ENCODE data around the gene TNN.
A peak's percentile ranks its signal among the peaks of the same experiment; 100 is the strongest.
"Not testable (repeated sequence)": the region's sequence is repeated elsewhere in the genome, so short reads cannot be mapped to it uniquely, and the experiment has no call there.

The TNN gene, protein sequence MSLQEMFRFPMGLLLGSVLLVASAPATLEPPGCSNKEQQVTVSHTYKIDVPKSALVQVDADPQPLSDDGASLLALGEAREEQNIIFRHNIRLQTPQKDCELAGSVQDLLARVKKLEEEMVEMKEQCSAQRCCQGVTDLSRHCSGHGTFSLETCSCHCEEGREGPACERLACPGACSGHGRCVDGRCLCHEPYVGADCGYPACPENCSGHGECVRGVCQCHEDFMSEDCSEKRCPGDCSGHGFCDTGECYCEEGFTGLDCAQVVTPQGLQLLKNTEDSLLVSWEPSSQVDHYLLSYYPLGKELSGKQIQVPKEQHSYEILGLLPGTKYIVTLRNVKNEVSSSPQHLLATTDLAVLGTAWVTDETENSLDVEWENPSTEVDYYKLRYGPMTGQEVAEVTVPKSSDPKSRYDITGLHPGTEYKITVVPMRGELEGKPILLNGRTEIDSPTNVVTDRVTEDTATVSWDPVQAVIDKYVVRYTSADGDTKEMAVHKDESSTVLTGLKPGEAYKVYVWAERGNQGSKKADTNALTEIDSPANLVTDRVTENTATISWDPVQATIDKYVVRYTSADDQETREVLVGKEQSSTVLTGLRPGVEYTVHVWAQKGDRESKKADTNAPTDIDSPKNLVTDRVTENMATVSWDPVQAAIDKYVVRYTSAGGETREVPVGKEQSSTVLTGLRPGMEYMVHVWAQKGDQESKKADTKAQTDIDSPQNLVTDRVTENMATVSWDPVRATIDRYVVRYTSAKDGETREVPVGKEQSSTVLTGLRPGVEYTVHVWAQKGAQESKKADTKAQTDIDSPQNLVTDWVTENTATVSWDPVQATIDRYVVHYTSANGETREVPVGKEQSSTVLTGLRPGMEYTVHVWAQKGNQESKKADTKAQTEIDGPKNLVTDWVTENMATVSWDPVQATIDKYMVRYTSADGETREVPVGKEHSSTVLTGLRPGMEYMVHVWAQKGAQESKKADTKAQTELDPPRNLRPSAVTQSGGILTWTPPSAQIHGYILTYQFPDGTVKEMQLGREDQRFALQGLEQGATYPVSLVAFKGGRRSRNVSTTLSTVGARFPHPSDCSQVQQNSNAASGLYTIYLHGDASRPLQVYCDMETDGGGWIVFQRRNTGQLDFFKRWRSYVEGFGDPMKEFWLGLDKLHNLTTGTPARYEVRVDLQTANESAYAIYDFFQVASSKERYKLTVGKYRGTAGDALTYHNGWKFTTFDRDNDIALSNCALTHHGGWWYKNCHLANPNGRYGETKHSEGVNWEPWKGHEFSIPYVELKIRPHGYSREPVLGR (N-terminal part only)

DNA sequence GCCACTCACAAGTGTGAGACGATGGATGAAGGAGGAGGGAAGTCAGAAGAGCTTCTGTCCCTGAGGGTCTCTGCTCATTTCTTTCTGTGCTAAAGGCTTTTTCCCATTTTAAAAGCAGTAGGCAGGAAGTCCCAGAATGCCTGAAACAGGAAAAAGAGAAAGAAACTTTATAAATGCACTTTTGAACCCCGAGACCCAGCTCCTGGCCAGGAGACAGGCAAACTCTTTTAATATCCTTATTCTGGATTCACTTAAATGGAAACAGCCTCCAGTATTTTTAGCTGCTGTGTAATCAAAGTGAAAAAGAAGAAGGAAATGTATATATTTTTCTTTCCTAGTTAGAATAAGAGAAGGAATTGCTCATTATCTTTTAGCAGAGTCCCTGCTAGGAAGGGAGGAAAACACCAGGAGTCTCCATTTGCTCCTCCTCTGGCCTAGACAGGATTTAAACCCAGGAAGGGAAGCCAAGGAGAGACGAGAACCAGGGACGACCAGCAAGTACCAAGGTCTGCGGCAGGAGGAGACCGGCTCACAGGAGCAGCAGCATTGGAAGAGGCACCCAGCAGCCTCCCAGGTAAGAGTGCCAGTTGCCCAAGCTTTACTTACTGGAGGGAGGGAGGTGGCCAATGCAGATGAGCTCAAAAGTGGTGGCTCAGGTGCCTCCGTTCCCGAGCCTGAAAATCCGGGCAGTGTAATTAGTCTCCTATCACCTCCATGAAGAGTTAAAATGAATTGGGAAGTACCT lies at the start of gene TNN:
Gene TNN, plus strand, starts transcription at position 472 of the 745 bp plus-strand sequence. CDS start 9,586 bp downstream, outside the sequence.
- no peaks in the 10 kb centered on the region for H3K36me3 ChIP-seq (ENCODE audit: control insufficient read depth, low read depth, low read length)
- H3K4me3 ChIP-seq (ENCODE audit: low read length): no peak within 1 kb of the TSS
- peaks cover 9% of the 10 kb centered on the region for H3K4me1 ChIP-seq (ENCODE audit: control insufficient read depth, low read depth, low read length)
- H3K27ac ChIP-seq (ENCODE audit: low read length): no peak within 1 kb of the TSS
- no peaks in the 10 kb centered on the region for H3K27me3 ChIP-seq (ENCODE audit: control insufficient read depth, insufficient read depth, low read length)
- H3K9ac ChIP-seq (ENCODE audit: low read length): no peak within 1 kb of the TSS
- no peaks in the 10 kb centered on the region for H3K9me3 ChIP-seq (ENCODE audit: control insufficient read depth, low read depth, low read length)

DNA sequence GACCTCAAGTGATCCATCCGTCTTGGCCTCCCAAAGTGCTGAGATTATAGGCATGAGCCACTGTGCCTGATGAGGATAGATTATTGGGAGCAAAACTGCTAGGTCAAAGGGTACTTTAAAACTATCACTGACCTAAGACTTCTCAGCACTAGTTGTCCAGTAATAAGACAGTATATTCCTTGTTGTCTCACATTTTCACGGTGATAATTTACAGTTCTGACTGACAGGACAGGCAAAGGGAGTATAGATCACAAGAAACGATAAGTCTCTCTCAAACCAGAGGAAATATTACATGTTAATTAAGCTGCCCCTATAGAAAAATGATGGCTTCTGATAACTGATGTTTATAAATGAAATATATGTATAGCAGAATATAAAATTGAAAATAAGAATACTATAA lies 48.1 kb upstream of the TNN start:
- Histone ChIP-seq H3K9ac (ENCODE audit: low read length) (no peak overlapping the region), H3K36me3 (ENCODE audit: control insufficient read depth, low read depth, low read length) (peaks cover 29% of the 10 kb centered on the region), H3K4me1 (ENCODE audit: control insufficient read depth, low read depth, low read length) (no peaks in the 10 kb centered on the region), H3K27me3 (ENCODE audit: control insufficient read depth, insufficient read depth, low read length) (no peaks in the 10 kb centered on the region), H3K4me3 (ENCODE audit: low read length) (no peak overlapping the region), H3K27ac (ENCODE audit: low read length) (no peak overlapping the region), H3K9me3 (ENCODE audit: control insufficient read depth, low read depth, low read length) (no peaks in the 10 kb centered on the region)

DNA sequence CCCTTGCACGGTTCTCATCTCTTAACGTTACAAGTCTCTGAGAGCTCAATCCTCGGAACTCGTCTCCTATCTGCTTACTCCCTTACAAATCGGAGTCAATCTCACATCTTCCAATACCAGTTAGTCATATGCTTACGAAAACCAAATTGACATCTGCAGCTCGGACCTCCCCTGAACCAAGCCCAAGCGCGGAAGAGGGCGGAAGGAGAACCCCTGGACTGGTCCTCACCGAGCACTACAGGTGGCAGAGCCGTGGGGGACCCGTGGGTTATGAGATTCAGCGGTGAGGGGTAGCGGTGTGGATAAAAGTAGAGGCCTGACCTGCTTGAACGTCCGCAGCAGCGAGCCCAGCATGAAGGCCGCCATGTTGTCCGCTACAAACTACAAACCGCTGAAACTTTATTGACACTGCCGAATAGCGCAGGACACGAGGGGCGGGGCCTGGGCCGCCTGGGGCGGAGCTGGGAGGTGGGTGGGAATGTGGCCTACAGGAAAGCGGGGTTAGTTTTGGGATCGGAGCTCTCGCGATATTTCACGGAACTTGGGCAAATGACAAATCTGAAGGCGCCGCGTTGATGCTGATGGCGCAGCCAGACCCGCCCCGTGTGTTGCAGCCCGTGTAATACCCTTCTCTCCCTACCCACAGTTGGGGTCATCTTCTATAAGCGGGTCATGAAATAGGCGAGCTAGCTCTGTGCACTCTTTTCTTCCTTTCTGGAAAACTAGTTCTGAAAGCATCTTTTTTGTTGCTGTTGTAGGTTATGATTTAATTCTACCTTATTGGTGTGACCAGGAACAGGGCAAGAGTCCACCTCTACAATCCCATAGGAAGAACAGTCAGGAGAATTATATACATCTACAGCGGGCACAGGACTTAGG lies 44.4 kb upstream of the TNN start, which contains the start of gene MRPS14:
Gene MRPS14, minus strand, starts transcription at position 383 of the 879 bp plus-strand sequence. Its CDS starts 17 bp downstream, at position 366.
- Histone ChIP-seq H3K9ac (ENCODE audit: low read length) (peak within 1 kb of the TSS; percentile 79), H3K4me3 (ENCODE audit: low read length) (peak within 1 kb of the TSS; percentile 81), H3K27ac (ENCODE audit: low read length) (peak within 1 kb of the TSS; percentile 40), H3K4me1 (ENCODE audit: control insufficient read depth, low read depth, low read length) (no peaks in the 10 kb centered on the region), H3K36me3 (ENCODE audit: control insufficient read depth, low read depth, low read length) (peaks cover 2% of the 10 kb centered on the region), H3K27me3 (ENCODE audit: control insufficient read depth, insufficient read depth, low read length) (no peaks in the 10 kb centered on the region), H3K9me3 (ENCODE audit: control insufficient read depth, low read depth, low read length) (no peaks in the 10 kb centered on the region)

DNA sequence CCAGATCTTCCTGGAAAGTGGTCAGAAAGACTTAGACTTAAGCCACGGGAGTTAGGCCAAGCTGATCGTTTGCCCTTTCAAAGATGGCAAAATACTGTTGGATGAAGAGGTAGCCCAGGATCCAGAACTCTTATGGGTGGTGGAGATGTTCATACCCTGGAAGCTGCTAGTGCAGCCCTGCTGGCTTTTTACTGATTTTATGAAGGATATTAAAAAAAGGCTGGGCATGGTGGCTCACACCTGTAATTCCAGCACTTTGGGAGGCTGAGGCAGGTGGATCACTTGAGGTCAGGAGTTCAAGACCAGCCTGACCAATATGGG lies 43.8 kb upstream of the TNN start:
- H3K4me1 ChIP-seq (ENCODE audit: control insufficient read depth, low read depth, low read length); H3K27me3 ChIP-seq (ENCODE audit: control insufficient read depth, insufficient read depth, low read length); H3K36me3 ChIP-seq (ENCODE audit: control insufficient read depth, low read depth, low read length); H3K9me3 ChIP-seq (ENCODE audit: control insufficient read depth, low read depth, low read length): not testable (repeated sequence)
- Histone ChIP-seq H3K9ac (ENCODE audit: low read length) (peak overlapping the region; percentile 28), H3K4me3 (ENCODE audit: low read length) (peak overlapping the region; percentile 81), H3K27ac (ENCODE audit: low read length) (peak overlapping the region; percentile 40)

DNA sequence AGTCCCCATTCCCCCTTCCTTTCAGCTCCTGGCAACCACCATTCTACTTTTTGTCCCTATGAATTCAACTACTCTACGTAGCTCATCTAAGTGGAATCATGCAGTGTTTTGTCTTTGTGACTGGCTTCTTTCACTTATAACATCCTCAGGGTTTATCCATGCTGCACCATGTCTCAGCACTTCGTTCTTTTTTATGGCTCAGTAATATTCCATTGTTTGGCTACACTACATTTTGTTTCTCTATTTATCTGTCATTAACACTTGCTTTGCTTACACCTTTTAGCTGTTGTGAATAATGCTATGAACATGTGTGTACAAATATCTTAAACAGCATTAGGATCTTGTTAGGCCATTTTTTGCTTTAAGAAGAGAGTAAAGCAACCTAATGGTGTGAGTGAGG lies 42.9 kb upstream of the TNN start:
- Histone ChIP-seq H3K27me3 (ENCODE audit: control insufficient read depth, insufficient read depth, low read length) (no peaks in the 10 kb centered on the region), H3K27ac (ENCODE audit: low read length) (no peak overlapping the region), H3K4me3 (ENCODE audit: low read length) (no peak overlapping the region), H3K9ac (ENCODE audit: low read length) (no peak overlapping the region), H3K9me3 (ENCODE audit: control insufficient read depth, low read depth, low read length) (no peaks in the 10 kb centered on the region), H3K36me3 (ENCODE audit: control insufficient read depth, low read depth, low read length) (no peaks in the 10 kb centered on the region), H3K4me1 (ENCODE audit: control insufficient read depth, low read depth, low read length) (peaks cover 4% of the 10 kb centered on the region)

DNA sequence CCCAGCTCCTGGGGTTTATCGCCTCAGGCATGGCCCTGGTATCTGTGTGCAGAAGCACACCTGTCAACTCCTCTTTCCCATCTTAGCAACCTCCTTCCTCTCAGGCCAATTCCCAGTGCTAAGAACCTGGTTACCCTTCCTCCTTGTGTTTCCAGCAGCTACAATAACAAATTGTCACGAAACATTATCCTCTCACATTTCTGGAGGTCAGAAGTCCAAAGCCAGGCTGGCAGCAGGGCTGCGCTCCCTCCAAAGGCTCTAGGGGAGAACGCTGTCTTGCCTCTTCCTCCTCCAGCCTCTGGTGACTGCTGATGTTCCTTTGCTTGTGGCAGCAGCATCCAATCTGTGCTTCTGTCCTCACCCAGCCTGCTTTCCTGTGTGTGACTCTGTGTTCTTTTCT lies 33.7 kb upstream of the TNN start:
- Histone ChIP-seq H3K36me3 (ENCODE audit: control insufficient read depth, low read depth, low read length) (no peaks in the 10 kb centered on the region), H3K4me1 (ENCODE audit: control insufficient read depth, low read depth, low read length) (peaks cover 21% of the 10 kb centered on the region)

DNA sequence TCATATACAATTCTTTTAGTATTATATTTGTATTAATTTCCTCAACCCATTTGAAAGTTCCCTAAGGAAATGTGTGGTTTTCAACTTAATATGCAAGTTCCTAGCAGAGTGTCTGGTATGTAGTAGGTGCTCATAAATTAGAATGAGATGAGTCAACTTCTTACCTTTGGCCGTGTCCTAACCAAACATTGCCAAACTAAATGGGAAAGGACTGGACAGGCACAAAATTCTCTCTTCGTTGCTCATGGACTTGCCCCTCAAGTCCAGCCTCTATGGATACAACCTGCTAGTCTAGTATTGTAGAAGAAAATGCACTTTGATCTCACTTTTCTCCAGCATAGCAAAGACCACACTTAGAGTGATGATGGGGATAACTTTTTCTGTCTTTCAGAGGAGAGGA lies 32.9 kb upstream of the TNN start:
- Histone ChIP-seq H3K9ac (ENCODE audit: low read length) (no peak overlapping the region), H3K36me3 (ENCODE audit: control insufficient read depth, low read depth, low read length) (no peaks in the 10 kb centered on the region), H3K4me3 (ENCODE audit: low read length) (no peak overlapping the region), H3K27ac (ENCODE audit: low read length) (no peak overlapping the region), H3K4me1 (ENCODE audit: control insufficient read depth, low read depth, low read length) (peaks cover 17% of the 10 kb centered on the region), H3K9me3 (ENCODE audit: control insufficient read depth, low read depth, low read length) (no peaks in the 10 kb centered on the region), H3K27me3 (ENCODE audit: control insufficient read depth, insufficient read depth, low read length) (no peaks in the 10 kb centered on the region)

More for the DNA sequence above, 33.7 kb upstream of the TNN start:
- H3K27ac ChIP-seq (ENCODE audit: low read length): no peak overlapping the region
- H3K27me3 ChIP-seq (ENCODE audit: control insufficient read depth, insufficient read depth, low read length): no peaks in the 10 kb centered on the region
- no peak overlapping the region for H3K4me3 ChIP-seq (ENCODE audit: low read length)
- H3K9me3 ChIP-seq (ENCODE audit: control insufficient read depth, low read depth, low read length): no peaks in the 10 kb centered on the region
- H3K9ac ChIP-seq (ENCODE audit: low read length): no peak overlapping the region

DNA sequence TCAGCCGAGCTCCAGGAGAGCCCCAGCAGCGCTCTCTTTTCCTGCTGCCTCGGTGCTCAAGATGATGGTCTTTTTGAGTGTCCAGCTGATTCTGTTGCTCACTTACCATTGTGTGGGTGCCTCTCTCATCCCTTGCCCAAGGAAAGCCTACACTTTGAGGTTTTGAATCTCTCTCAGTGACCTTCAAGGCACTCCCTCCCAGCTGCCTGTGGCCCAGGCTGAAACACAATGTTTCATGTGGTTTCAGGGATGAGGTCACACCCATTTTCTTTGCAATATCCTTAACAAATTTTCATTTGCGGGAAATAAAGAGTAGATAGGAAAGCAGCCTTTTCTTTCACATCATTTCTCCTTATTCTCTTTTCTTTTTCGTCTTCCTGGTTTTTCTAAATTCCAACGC lies 31.8 kb upstream of the TNN start:
- no peak overlapping the region for H3K4me3 ChIP-seq (ENCODE audit: low read length)
- peaks cover 17% of the 10 kb centered on the region for H3K4me1 ChIP-seq (ENCODE audit: control insufficient read depth, low read depth, low read length)
- no peaks in the 10 kb centered on the region for H3K27me3 ChIP-seq (ENCODE audit: control insufficient read depth, insufficient read depth, low read length)
- no peaks in the 10 kb centered on the region for H3K36me3 ChIP-seq (ENCODE audit: control insufficient read depth, low read depth, low read length)
- no peak overlapping the region for H3K9ac ChIP-seq (ENCODE audit: low read length)
- no peak overlapping the region for H3K27ac ChIP-seq (ENCODE audit: low read length)
- no peaks in the 10 kb centered on the region for H3K9me3 ChIP-seq (ENCODE audit: control insufficient read depth, low read depth, low read length)

DNA sequence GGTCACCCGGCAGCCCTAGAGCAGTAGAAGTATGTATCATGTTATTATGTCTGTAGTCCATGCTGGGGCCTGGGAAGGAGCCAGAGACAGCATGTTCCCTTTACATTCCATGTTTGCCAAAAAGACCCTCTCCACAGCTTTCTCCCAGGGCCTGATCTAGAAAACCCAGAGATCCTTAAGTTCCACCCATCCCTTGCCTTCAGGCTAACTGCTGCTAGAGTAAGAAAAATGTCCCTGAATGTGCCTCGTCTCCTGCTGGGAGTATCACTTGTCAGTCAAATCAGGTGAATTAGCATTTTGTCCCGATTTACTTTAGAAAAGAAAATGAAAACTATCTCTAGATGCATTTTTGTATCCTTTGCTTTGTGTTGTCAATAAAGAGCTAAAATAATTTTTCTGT lies 31.2 kb upstream of the TNN start:
- no peak overlapping the region for H3K9ac ChIP-seq (ENCODE audit: low read length)
- H3K36me3 ChIP-seq (ENCODE audit: control insufficient read depth, low read depth, low read length): no peaks in the 10 kb centered on the region
- H3K27ac ChIP-seq (ENCODE audit: low read length): no peak overlapping the region
- peaks cover 17% of the 10 kb centered on the region for H3K4me1 ChIP-seq (ENCODE audit: control insufficient read depth, low read depth, low read length)
- H3K9me3 ChIP-seq (ENCODE audit: control insufficient read depth, low read depth, low read length): no peaks in the 10 kb centered on the region
- no peak overlapping the region for H3K4me3 ChIP-seq (ENCODE audit: low read length)
- H3K27me3 ChIP-seq (ENCODE audit: control insufficient read depth, insufficient read depth, low read length): no peaks in the 10 kb centered on the region

DNA sequence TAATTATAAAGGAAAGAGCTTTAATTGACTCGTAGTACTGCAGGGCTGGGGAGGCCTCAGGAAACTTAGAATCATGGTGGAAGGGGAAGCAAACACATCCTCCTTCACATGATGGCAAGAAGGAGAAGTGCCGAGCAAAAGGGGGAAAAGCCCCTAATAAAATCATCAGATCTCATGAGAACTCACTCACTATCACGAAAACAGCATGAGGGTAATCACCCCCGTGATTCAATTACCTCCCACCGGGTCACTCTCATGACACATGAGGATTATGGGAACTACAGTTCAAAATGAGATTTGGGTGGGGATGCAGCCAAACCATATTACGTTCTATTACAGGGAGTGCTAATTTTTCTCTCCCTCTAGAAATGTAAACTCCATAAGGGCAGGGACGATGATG lies 30.2 kb upstream of the TNN start:
- H3K27me3 ChIP-seq (ENCODE audit: control insufficient read depth, insufficient read depth, low read length): no peaks in the 10 kb centered on the region
- H3K4me1 ChIP-seq (ENCODE audit: control insufficient read depth, low read depth, low read length): peaks cover 17% of the 10 kb centered on the region
- no peak overlapping the region for H3K9ac ChIP-seq (ENCODE audit: low read length)
- no peak overlapping the region for H3K27ac ChIP-seq (ENCODE audit: low read length)
- H3K4me3 ChIP-seq (ENCODE audit: low read length): no peak overlapping the region
- H3K36me3 ChIP-seq (ENCODE audit: control insufficient read depth, low read depth, low read length): no peaks in the 10 kb centered on the region
- H3K9me3 ChIP-seq (ENCODE audit: control insufficient read depth, low read depth, low read length): no peaks in the 10 kb centered on the region
